K562 (cell line): ENCODE measurements around the gene OR51V1.

Source experiments
- ADNP ChIP-seq: fragments of 200-800 bp; sonication (Bioruptor generic); IDR thresholded peaks from 2 replicates; pipeline ENCODE4 v1.6.1; 2016; ENCODE audit warnings: missing genetic modification characterization, missing compliant biosample characterization
- JUN ChIP-seq, 2 experiments: sonication (generic) in 1 of 2; formaldehyde crosslinking in 1 of 2; IDR thresholded peaks; 2 replicates each; pipeline versions ENCODE4 v1.6.1 to v1.8.0; 2012 to 2022; ENCODE audit warnings: borderline replicate concordance in 2 of 2, mild to moderate bottlenecking in 2 of 2, improper control_type of control experiment in 1 of 2, low read depth in 1 of 2, low read length in 1 of 2, missing genetic modification reagents in 1 of 2
- MAFF ChIP-seq: IDR thresholded peaks from 2 replicates; pipeline ENCODE4 v1.6.1; 2012; ENCODE audit warnings: low read length, improper control_type of control experiment
- POLR2A ChIP-seq: fragments of 450-650 bp; conservative IDR thresholded peaks from 2 replicates; pipeline ENCODE4 v1.6.1; 2016
- POLR2AphosphoS5 ChIP-seq: IDR thresholded peaks from 2 replicates; pipeline ENCODE4 v1.6.1; 2011; ENCODE audit warnings: mild to moderate bottlenecking, low read depth, low read length, moderate library complexity; ENCODE audit not compliant: control insufficient read depth, insufficient read depth
- TAF1 ChIP-seq: IDR thresholded peaks from 2 replicates; pipeline ENCODE4 v1.6.1; 2011; ENCODE audit warnings: mild to moderate bottlenecking, low read length, moderate library complexity; ENCODE audit not compliant: insufficient read depth, control insufficient read depth, severe bottlenecking; ENCODE audit errors: extremely low read depth
- TRIM28 ChIP-seq: fragments of 450-650 bp; IDR thresholded peaks from 2 replicates; pipeline ENCODE4 v1.6.1; 2017
- YY1 ChIP-seq, 3 experiments: IDR thresholded peaks; 2 replicates each; pipeline ENCODE4 v1.6.1; 2011; ENCODE audit warnings: low read length in 2 of 3, mild to moderate bottlenecking in 2 of 3, moderate library complexity in 2 of 3, borderline replicate concordance in 1 of 3, control low read depth in 1 of 3, low read depth in 1 of 3; ENCODE audit not compliant: insufficient read depth in 3 of 3, insufficient replicate concordance in 2 of 3, control insufficient read depth in 1 of 3, insufficient read length in 1 of 3; ENCODE audit errors: extremely low read depth in 1 of 3
- ZBTB1 ChIP-seq: sonication (generic); formaldehyde crosslinking; IDR thresholded peaks from 2 replicates; pipeline ENCODE4 v1.8.1; 2023; ENCODE audit warnings: missing genetic modification reagents, low read depth, mild to moderate bottlenecking, borderline replicate concordance
- TF ChIP-seq, protein P1 (sequence below), 3 experiments: IDR thresholded peaks in 2 of 3; conservative IDR thresholded peaks in 1 of 3; 2 replicates each; pipeline ENCODE4 v1.5.1; 2011 to 2012; ENCODE audit warnings: low read length in 3 of 3, mild to moderate bottlenecking in 3 of 3, control low read depth in 2 of 3, improper control_type of control experiment in 1 of 3, inconsistent platforms in 1 of 3, low read depth in 1 of 3, mixed read lengths in 1 of 3, moderate library complexity in 1 of 3; ENCODE audit not compliant: insufficient read depth in 2 of 3
- TF ChIP-seq, protein P2 (sequence below): fragments of 250-450 bp; sonication (Bioruptor Pico); IDR thresholded peaks from 2 replicates; pipeline ENCODE4 v1.5.0; 2021

DNA sequence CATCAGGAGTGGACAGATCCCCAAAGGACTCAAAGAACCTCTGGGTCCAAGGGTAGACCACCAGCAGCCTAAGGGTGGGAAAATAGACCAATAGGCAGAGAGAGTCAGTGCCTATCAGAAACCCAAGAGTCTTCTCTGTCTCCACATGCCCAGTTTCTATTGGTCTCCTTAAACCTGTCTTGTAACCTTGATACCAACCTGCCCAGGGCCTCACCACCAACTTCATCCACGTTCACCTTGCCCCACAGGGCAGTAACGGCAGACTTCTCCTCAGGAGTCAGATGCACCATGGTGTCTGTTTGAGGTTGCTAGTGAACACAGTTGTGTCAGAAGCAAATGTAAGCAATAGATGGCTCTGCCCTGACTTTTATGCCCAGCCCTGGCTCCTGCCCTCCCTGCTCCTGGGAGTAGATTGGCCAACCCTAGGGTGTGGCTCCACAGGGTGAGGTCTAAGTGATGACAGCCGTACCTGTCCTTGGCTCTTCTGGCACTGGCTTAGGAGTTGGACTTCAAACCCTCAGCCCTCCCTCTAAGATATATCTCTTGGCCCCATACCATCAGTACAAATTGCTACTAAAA, 26.3 kb upstream of the OR51V1 start, which contains the start of gene HBB:
- TF ChIP-seq JUN (IDR thresholded peaks at IDR 0.05; ENCODE audit: borderline replicate concordance, low read depth, low read length) (no peak), JUN (CRISPR knock-in tag; IDR thresholded peaks at IDR 0.05; ENCODE audit: borderline replicate concordance) (no peak), MAFF (no peak), ZBTB1 (CRISPR knock-in tag) (no peak), POLR2AphosphoS5 (no peak), POLR2A (no peak), TRIM28 (no peak), TAF1 (no peak), ADNP (no peak), YY1 (IDR thresholded peaks at IDR 0.05; ENCODE audit: borderline replicate concordance in 1 of 3, control insufficient read depth in 1 of 3, extremely low read depth in 1 of 3, insufficient read depth in 3 of 3, insufficient read length in 1 of 3, insufficient replicate concordance in 2 of 3, low read depth in 1 of 3, low read length in 2 of 3) (no peak)
- TF ChIP-seq, protein P1, sequence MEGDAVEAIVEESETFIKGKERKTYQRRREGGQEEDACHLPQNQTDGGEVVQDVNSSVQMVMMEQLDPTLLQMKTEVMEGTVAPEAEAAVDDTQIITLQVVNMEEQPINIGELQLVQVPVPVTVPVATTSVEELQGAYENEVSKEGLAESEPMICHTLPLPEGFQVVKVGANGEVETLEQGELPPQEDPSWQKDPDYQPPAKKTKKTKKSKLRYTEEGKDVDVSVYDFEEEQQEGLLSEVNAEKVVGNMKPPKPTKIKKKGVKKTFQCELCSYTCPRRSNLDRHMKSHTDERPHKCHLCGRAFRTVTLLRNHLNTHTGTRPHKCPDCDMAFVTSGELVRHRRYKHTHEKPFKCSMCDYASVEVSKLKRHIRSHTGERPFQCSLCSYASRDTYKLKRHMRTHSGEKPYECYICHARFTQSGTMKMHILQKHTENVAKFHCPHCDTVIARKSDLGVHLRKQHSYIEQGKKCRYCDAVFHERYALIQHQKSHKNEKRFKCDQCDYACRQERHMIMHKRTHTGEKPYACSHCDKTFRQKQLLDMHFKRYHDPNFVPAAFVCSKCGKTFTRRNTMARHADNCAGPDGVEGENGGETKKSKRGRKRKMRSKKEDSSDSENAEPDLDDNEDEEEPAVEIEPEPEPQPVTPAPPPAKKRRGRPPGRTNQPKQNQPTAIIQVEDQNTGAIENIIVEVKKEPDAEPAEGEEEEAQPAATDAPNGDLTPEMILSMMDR (IDR thresholded peaks at IDR 0.05 in 2 of 3, conservative IDR thresholded peaks at IDR 0.05 in 1 of 3; ENCODE audit: insufficient read depth in 2 of 3, low read depth in 1 of 3, low read length in 3 of 3): no peak
- TF ChIP-seq, protein P2, sequence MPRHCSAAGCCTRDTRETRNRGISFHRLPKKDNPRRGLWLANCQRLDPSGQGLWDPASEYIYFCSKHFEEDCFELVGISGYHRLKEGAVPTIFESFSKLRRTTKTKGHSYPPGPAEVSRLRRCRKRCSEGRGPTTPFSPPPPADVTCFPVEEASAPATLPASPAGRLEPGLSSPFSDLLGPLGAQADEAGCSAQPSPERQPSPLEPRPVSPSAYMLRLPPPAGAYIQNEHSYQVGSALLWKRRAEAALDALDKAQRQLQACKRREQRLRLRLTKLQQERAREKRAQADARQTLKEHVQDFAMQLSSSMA (CRISPR knock-in tag): no peak
